Activated gamma-delta T cell treated with anti-CD3 and anti-CD28 coated beads, Interleukin-2, amount 50 U/mL, for 16 hours (primary cell): ENCODE data around the gene SPOP.
"Not testable (repeated sequence)": the region's sequence is repeated elsewhere in the genome, so short reads cannot be mapped to it uniquely, and the experiment has no call there.

Experiments used
- DNase-seq: peaks from one replicate; pipeline ENCODE4 v3.0.0-alpha.2; 2020; ENCODE audit warnings: low read depth

SPOP gene

DNA sequence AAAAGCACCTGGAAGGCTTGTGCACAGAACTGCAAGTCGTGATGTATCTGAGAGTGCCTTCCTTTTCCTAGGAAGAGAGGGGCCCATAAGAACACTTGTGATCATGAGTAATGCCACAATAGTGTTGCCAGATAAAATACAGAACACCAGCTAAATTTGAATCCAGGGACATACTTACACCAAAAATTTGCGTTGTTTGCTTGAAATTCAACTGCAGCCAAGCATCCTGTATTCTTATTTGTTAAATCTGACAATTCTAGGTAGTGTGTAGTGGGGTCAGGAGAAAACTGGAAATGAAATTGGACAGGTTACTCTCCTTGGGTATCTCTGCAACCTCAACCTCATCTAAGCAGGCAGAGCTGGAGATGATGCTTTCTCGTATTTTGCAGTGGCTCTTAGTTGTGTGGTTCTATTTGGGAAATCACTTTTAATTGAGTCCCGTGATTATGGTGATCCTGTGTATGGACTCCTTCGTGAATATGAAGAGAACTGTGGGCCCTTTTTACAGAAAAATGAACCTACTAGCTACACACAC is 17.9 kb upstream of the SPOP start:
- no peak for DNase-seq

GRCh38 chr17:49694847-49695697 is 17.2 kb upstream of the SPOP start:
- peak; percentile 62 for DNase-seq

- DNase-seq = no peak
Observed at GRCh38 chr17:49692751-49693150, 14.9 kb upstream of the SPOP start.

DNA sequence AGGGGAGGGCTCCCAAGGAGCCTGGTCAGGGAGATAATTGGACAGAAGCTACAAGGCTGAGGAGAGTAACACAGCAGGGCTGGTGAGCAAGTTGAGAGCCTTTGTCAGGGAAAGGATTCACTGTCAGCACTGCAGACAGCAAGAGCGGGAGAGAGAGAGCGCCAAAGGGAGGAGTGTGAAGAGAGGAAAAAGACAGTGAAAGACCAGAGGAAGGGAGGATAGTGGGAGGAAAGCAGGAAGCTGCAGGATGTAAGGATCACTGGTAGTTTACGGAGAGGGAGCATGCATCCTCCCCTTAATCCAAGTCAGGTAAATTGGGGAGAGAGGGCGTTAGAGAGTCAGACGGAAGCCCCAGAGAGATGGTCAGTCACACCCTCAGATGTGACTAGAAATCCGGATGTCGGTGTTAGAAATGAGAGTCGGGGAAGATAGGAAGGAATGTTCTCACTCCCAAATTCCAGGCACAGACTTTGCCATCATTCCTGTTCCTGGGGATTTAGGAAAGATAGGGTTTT is 13.8 kb upstream of the SPOP start:
- no peak for DNase-seq

DNA sequence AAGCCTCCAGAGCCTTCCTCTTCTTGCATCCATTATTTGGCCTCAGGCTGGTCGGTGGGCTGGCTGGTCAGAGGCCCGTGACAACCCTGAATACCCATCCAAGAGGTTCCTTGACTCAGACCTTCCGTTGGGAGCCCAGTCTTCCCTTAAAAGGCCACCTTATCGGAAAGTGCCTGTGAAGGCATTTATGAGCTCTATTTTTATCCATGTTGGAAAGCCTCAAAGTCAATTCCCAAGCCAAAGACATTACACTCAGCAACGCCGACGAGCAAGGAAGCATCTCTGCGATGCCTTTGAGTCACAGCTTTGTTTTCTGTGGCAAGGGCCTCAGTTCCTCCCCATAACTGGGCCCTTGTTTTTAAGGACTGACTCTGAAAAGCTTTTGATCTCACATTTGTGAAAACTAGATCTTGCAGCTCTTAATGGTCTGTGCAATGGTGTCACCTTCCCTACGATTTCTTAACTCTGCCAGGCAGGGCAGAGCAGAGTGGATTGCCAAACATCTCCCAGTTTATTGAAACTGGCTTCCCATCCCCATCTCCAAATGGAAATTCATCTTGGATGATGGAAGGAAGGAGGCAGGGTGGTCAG is 13.3 kb upstream of the SPOP start:
- no peak for DNase-seq

DNA sequence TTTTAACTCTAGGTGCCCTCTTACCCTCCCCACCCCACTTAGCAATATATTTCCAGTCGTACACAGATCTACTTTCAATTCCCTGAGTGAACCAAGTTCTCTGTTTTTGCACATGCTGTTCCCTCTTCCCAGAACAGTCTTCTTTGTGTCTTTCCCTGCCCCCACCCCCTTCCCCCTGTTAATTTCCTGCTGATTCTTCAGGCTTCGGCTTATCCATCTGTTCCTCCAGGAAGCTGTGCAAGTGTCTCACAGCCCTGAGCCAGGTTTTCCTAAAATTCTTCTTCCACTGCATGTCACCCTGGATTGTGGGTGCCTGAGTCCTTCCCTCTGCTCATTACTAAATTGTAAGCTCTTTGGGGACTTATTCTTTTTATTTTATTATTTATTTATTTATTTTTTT is 12.4 kb upstream of the SPOP start:
- DNase-seq = no peak

DNA sequence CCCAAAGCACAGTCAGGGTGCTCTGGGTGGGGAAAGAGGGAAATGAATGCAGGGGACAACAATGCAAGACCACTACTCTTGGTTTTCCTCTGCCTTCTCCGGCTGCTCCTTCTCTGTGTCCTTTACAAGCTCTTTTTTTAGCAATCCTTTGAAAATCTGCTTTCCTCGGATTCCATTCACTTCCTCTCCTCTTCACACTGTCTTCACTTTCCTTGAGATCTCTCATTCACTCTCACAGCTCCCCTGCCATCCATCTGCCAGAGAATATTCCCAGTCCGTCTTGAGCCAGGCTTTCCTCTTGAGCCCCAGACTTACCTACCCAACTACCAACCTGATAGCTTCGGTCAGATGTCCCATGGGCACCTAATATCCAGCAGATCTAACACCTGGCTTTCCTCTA is 11.0 kb upstream of the SPOP start:
- DNase-seq = no peak

GRCh38 chr17:49687878-49688491 is 10.1 kb upstream of the SPOP start:
- DNase-seq = no peak

DNA sequence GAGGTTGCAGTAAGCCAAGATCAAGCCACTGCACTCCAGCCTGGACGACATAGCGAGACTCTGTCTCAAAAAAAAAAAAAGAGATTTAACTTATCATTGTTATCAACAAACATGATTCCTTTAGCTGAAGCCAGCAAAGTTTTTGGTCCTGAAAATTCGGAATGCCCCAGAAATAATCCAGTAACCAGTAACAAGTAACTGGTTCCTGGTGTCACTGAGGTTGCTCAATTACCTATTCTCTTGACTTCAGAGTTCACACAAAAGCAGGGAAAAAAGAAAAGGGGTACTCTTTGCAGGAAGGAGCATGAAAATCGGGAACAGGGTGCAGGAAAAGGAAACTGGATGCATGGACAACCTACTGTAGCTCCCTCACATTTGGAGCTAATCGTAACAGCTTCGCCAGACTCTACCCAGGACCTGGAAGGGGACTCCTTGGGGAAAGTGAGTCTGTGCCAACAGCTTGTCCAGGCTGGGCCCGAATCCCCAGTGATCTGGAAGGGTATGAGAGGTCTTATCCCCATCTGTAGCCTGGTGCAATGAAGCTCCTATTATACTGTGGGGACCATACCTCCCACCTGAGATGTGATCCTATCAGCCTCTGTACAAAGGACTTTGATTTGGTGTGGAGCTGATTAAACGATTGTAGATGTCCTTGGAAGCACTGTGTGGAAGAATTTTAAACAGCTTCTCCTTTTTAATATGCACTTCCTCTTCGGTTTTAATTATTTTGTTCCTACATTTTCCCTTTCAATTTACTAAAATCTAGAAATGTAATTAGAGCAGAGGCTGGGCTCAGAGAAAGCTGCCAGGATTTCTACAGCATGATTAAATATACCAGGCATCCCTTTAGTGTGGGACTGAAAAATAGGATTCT is 3.4 kb upstream of the SPOP start:
- DNase-seq = no peak

DNA sequence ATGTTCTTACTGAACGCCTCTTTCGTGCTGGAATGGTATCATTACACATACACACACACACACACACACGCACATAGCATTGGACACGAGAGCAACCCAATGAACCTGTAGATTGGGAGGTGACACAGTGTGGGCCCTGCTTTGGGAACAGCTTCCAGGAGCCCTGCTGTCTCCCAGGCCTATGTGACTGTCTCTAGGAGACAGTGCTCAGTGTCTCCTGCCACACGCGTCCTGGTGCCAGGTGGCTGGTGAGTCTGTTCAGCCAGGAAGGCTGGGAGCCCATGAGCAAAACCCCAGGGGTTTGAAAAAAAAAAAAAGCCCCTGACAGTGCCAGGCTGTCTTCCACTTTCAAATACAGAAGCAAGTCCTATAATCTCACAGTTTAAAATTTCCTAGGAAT is 2.4 kb upstream of the SPOP start:
- DNase-seq = no peak

DNA sequence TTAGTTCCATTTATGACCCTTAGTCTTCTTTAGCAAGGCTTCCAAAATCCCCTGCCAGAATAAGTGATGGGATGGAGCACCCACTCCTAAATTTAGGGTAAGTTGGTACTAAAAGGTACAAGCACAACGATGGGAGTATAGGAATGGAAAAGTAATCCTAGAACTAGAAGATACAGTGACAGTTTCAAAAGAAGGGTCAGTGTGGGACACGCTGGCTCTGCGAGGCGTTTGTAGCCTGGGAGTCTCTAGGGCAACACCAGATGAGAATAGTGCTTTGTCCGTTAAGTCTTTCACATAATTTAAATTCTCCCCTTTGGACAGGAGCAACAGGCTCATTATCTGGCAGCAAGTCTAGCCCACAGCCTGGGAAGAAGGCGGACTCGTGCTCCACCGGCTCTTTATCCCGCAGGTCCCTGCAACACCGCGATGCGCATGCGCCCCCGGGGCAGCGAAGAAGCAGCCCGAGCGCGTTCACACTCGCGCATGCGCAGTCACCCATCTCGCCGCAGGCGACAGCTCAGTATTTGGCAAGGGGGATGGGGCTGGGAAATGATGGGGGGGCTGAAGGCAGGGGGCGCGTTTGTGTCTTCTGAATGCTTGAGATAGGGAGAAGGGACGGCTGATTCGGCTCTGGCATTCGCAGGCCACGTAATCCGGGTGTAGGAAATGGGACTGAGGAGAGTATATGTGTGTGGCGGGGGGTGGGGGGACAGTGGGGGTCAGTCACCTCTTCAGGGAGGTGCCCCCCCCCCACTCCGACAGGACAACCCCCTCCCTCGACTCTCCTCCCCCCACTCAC is 564 bp downstream of the SPOP start:
- peak; percentile 96 for DNase-seq

DNA sequence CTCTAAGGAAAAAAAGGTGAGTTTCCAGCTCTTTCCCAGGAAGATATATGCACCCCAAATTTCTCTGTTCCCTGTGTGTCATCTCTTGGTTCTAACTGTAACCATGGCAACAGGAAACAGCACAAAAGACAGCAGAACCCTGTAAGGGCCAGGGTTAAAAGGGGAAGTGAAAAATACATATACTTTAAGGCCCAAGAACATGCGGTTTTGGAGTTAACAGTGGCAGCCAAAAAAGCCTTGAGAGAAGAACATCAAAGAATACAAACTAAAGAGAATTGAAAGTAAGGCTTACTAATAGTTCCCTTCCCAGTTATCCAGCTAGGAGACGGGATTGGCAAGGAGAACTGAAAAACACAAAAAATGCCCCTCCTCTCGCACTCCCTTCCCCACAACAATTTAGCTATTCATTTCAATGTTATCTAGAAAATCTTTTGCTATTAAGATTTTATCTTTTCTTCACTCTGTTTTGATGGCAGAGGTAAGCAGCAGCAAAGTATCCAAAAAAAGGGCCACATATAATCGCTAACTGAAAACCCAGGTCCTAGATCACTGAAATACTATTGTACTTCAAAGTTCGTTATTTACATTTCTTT is 1.5 kb downstream of the SPOP start:
- no peak for DNase-seq

- no peak for DNase-seq
Observed at GRCh38 chr17:49674507-49674906, 3.4 kb downstream of the SPOP start.

DNA sequence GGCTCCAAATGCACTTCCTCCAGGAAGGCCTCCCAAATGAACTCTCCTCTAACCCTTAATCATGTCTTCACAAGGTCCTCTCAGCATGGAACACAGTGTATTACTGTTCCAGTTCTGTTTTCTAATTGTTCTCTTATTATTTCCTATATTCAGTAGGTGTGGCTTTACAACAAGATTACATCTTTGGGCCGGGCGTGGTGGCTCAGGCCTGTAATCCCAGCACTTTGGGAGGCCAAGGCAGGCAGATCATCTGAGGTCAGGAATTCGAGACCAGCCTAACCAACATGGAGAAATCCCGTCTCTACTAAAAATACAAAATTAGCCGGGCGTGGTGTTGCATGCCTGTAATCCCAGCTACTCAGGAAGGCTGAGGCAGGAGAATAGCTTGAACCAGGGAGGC is 4.2 kb downstream of the SPOP start:
- not testable (repeated sequence) for DNase-seq

DNA sequence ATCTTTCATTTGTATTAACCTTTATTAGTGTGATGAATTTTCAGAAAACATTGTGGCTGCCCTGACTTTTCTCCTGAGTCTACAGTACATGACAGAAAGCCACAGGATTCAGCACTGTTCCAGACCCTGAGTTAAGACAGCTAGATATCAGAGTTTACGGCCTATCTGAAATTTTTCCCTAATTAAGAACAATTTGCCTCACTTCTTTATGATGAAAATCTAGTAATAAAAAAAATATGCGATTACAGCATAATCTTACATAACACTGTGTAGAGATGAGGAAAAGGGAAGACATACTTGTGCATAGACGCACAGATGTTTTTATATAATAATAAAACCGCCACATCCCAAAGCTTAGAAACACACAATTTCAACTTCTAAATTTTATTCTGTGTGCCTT is 7.3 kb downstream of the SPOP start:
- no peak for DNase-seq

GRCh38 chr17:49670002-49670401 is 7.9 kb downstream of the SPOP start:
- DNase-seq = no peak

DNA sequence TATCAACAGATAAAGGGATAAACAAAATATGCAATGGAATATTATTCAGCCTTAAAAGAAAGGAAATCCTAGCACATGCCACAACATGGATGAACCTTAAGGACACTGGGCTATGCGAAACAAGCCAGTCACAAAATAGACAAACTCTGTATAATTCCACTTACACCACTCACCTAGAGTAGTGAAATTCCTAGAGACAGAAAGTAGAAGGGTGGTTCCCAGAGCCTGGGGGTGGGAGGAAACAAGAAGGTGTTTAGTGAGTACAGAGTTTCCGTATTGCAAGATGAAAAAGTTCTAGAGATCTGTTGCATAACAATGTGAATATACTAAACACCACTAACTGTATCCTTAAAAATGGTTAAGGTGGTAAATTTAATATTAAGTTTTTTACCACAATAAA is 10.0 kb downstream of the SPOP start:
- DNase-seq = no peak

DNA sequence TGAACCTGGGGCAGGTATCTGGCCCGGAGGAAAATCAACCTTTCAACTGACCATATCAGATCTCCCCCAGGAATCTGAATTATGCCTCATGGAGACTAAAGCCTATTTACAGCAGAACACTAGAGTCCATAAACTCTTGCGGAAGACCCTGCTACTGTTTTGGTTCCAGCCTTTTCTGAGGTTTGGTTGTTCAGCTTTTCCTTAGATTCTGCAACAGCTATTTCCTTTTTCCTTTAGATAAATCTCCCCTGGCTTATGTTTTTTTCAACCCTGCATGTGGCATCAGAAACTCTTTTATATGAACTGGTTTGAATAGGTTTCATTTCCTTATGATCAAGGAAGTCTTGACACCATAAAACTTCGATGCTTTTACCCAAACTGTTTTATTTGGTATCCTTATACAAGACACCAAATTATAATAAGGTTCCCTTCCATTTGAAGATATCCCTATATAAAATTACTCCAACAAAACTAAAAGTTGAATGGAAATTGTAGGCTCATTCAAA is 13.1 kb downstream of the SPOP start:
- no peak for DNase-seq

DNA sequence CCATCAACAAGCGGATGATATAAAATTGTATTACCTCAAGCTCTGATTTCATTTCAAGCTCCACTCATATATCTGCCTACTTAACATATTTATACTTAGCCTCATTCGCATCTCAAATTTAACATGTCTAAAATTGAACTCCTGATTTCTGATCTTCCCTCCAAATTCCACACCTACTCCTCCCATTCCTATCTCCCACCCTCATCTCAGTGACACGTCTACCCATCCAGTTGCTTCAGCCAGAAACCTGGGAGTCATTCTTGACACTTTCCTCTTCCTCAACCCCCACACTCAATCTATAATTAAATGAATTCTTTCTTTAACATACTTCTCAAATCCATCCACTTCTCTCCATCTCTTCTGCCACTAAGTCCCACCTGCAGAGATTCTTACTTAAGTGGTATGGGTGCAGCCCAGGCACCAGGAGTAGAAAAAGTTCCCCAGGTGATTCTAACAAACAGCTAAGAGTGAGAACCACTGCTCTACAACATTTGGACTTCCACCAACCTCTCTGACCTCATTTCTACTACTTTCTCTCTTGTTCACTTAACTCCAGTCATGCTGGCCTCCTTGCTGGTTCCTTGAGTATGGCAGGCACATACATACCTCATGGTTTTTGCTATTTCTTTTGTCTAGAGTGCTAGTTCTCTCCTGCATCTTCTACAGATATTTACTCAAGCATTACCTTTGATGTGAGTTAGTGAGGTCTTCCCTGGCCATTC is 18.1 kb downstream of the SPOP start:
- no peak for DNase-seq

GRCh38 chr17:49656247-49656646 is 21.6 kb downstream of the SPOP start:
- no peak for DNase-seq
